Endothelial cell of umbilical vein (primary cell): Measurements from ENCODE around the gene CD200. TPM values are rescaled to one million over a fixed set of nuclear protein-coding genes. Genes with fewer than 3 reads are reported as not detected.

Source experiments
- BruUV-seq: library from RNA; stranded (reverse); fragments of 400-500 nt; replicated peaks from 2 replicates; lab custom pipeline; 2021; lab: Mats Ljungman, UMichigan
- CTCF ChIA-PET: fragments of 300-600, 350-600 bp; sonication (Branson Sonifier 250); formaldehyde crosslinking; loops from one replicate; lab custom pipeline; 2021; ENCODE audit warnings: antibody characterized with exemption, inconsistent platforms; lab: Charles Lee
- POLR2A ChIA-PET: fragments of 300-600, 350-600 bp; sonication (Branson Sonifier 250); formaldehyde crosslinking; loops from one replicate; lab custom pipeline; 2021; ENCODE audit warnings: antibody characterized with exemption, inconsistent platforms; lab: Charles Lee
- DNase-seq: peaks from one replicate; pipeline ENCODE4 v3.0.0-alpha.2; 2011; ENCODE audit warnings: low read depth, low spot score
- FAIRE-seq: peaks from 2 replicates; lab custom pipeline; 2011; peaks lifted over from hg19 to GRCh38; lab: Jason Lieb, UNC
- H2AFZ ChIP-seq: 2 replicates; pipeline ENCODE4 v1.6.0; 2012; ENCODE audit warnings: low read depth, low read length, control low read depth, inconsistent platforms
- H3K27ac ChIP-seq: 2 replicates; pipeline ENCODE4 v1.5.1; 2011; ENCODE audit warnings: low read depth, mild to moderate bottlenecking, control low read depth, low read length, moderate library complexity; ENCODE audit not compliant: insufficient read depth
- H3K27me3 ChIP-seq, 2 experiments: 2 replicates each; pipeline versions ENCODE4 v1.6.0 to v1.6.1; 2011; ENCODE audit warnings: low read length in 2 of 2, mixed read lengths in 1 of 2; ENCODE audit not compliant: control insufficient read depth in 2 of 2, insufficient read depth in 2 of 2
- H3K36me3 ChIP-seq, 2 experiments: 2 replicates in 1 of 2; 3 replicates in 1 of 2; pipeline ENCODE4 v1.5.1; 2011; ENCODE audit warnings: low read length in 2 of 2, mild to moderate bottlenecking in 1 of 2, moderate library complexity in 1 of 2; ENCODE audit not compliant: control insufficient read depth in 2 of 2, insufficient read depth in 2 of 2; ENCODE audit errors: extremely low read depth in 1 of 2
- H3K4me1 ChIP-seq: 3 replicates; pipeline ENCODE4 v1.5.1; 2011; ENCODE audit warnings: mild to moderate bottlenecking, low read length; ENCODE audit not compliant: control insufficient read depth, insufficient read depth; ENCODE audit errors: extremely low read depth
- H3K4me2 ChIP-seq: 2 replicates; pipeline ENCODE4 v1.6.1; 2011; ENCODE audit warnings: low read length, control low read depth, mixed read lengths; ENCODE audit not compliant: insufficient read depth
- H3K4me3 ChIP-seq, 3 experiments: fragments of 200-600 bp in 1 of 3; sonication (generic), shearing (Covaris generic) in 1 of 3; replicated peaks in 1 of 3; 2 replicates each; pipeline ENCODE4 v1.5.1; 2011 to 2016; ENCODE audit warnings: control low read depth in 3 of 3, low read length in 3 of 3, mild to moderate bottlenecking in 2 of 3, inconsistent platforms in 1 of 3, low read depth in 1 of 3, moderate library complexity in 1 of 3; ENCODE audit not compliant: insufficient read depth in 1 of 3
- H3K79me2 ChIP-seq: 2 replicates; pipeline ENCODE4 v1.6.0; 2012; ENCODE audit warnings: low read length, inconsistent platforms; ENCODE audit not compliant: control insufficient read depth, insufficient read depth
- H3K9ac ChIP-seq: replicated peaks from 2 replicates; pipeline ENCODE3; 2011; ENCODE audit warnings: low read length, control low read depth; ENCODE audit not compliant: insufficient read depth; ENCODE audit errors: extremely low read depth
- H3K9me1 ChIP-seq: replicated peaks from 3 replicates; pipeline ENCODE4 v1.6.0; 2011; ENCODE audit warnings: mild to moderate bottlenecking, low read length; ENCODE audit not compliant: control insufficient read depth, insufficient read depth; ENCODE audit errors: extremely low read depth
- H3K9me3 ChIP-seq: replicated peaks from 2 replicates; pipeline ENCODE4 v1.5.1; 2012; ENCODE audit warnings: low read length, inconsistent platforms; ENCODE audit not compliant: control insufficient read depth, insufficient read depth
- H4K20me1 ChIP-seq: replicated peaks from 2 replicates; pipeline ENCODE3; 2011; ENCODE audit warnings: mild to moderate bottlenecking, low read length; ENCODE audit not compliant: control insufficient read depth, insufficient read depth; ENCODE audit errors: extremely low read depth
- EZH2 ChIP-seq: IDR thresholded peaks from 2 replicates; pipeline ENCODE4 v1.6.1; 2012; ENCODE audit warnings: borderline replicate concordance, low read depth, mild to moderate bottlenecking, moderate library complexity, low read length, inconsistent platforms; ENCODE audit not compliant: severe bottlenecking
- FOS ChIP-seq: IDR thresholded peaks from 2 replicates; pipeline ENCODE4 v1.6.1; 2011; ENCODE audit warnings: mild to moderate bottlenecking, low read length, moderate library complexity, borderline replicate concordance; ENCODE audit not compliant: insufficient read depth
- GATA2 ChIP-seq: IDR thresholded peaks from 2 replicates; pipeline ENCODE4 v1.7.0; 2011; ENCODE audit warnings: low read depth, mild to moderate bottlenecking, moderate library complexity, mixed read lengths, low read length; ENCODE audit not compliant: insufficient read length, insufficient read depth
- JUN ChIP-seq: IDR thresholded peaks from 2 replicates; pipeline ENCODE4 v1.6.1; 2011; ENCODE audit warnings: borderline replicate concordance, low read depth; ENCODE audit not compliant: insufficient read length, insufficient read depth
- POLR2A ChIP-seq: IDR thresholded peaks from 2 replicates; pipeline ENCODE4 v1.6.1; 2012; ENCODE audit warnings: low read depth, mild to moderate bottlenecking, control low read depth, low read length
- POLR2AphosphoS5 ChIP-seq: IDR thresholded peaks from 2 replicates; pipeline ENCODE4 v1.6.1; 2012; ENCODE audit warnings: low read depth, mild to moderate bottlenecking, control low read depth, low read length, moderate library complexity; ENCODE audit not compliant: insufficient read depth
- dilution Hi-C: fragments of 300-500 bp; cut with MboI; formaldehyde crosslinking; loops from one replicate; pipeline ENCODE4 v1.15.0; 2019; ENCODE audit warnings: low sequenced_read_pairs; ENCODE audit not compliant: extremely low pct_ligation_motif_present
- intact Hi-C: fragments of 100-400 bp; cut with micrococcal nuclease; formaldehyde crosslinking; loops from one replicate; pipeline ENCODE4 v1.10.0; 2022
- polyA plus RNA-seq, 4 experiments: library from polyadenylated mRNA; depleted of rRNA in 3 of 4; stranded (reverse) in 3 of 4; unstranded in 1 of 4; fragments of >200 nt; gene quantifications; 2 replicates each; pipeline versions ENCODE4 v1.2.1 to v1.2.3, GENCODE V29; 2011 to 2012; ENCODE audit warnings: missing spikeins in 1 of 4
- total RNA-seq: library from RNA; stranded (reverse); gene quantifications from 2 replicates; pipeline ENCODE4 v1.2.3, GENCODE V29; 2021
- TF ChIP-seq, protein P1 (sequence below), 2 donors: IDR thresholded peaks; 1 replicate in 1 of 2; 2 replicates in 1 of 2; pipeline ENCODE4 v1.5.1; 2011; ENCODE audit warnings: low read length in 2 of 2, mild to moderate bottlenecking in 2 of 2, moderate library complexity in 2 of 2, control low read depth in 1 of 2, inconsistent platforms in 1 of 2, low read depth in 1 of 2; ENCODE audit not compliant: insufficient read depth in 1 of 2; ENCODE audit errors: extremely low read depth in 1 of 2

The CD200 gene
- total and polyA plus RNA-seq, 2 donors (not counting 3 experiments of a cell fraction or from before 2014, with no cell fraction given): 8.1 to 8.2 TPM

DNA sequence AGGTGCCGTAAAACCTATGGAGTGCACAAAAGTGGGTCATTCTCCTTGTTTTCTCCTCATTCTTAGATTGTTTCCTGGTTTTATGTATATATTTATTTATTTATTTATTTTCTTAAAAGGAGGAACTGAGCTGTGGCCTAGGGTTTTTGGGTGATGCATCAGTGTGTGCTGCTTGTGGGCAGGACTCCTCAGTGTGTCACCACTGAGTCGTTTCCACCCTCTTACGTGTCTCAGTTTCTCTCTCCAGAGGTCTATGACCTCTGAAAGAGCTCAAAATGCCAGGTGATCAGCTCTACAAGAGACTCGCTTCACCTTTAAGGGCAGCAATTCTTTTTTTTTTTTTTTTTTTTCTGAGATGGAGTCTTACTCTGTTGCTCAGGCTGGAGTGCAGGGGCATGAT is 72.9 kb downstream of the CD200 start:
- Histone ChIP-seq H4K20me1 (no peaks in the 10 kb centered on the region), H3K9ac (no peak overlapping the region), H3K36me3 (no peaks in the 10 kb centered on the region), H3K27ac (no peak overlapping the region), H3K9me3 (no peaks in the 10 kb centered on the region), H3K27me3 (no peaks in the 10 kb centered on the region), H3K4me2 (no peak overlapping the region), H3K4me3 (no peak overlapping the region), H3K4me1 (no peaks in the 10 kb centered on the region), H3K9me1 (no peaks in the 10 kb centered on the region), H2AFZ (no peak overlapping the region), H3K79me2 (no peaks in the 10 kb centered on the region)
- DNase-seq (no peak), FAIRE-seq (no peak)
- dilution Hi-C loops (no loop called here), intact Hi-C loops (no loop called here)
- CTCF ChIA-PET: interaction anchor here (1.1 to 3.1 kb wide), 3 partner anchors 15 to 72 kb away, joined by 3 to 11 read pairs (median 3); no protein-coding TSS in a partner anchor
- peak; percentile 76 for TF ChIP-seq FOS
- TF ChIP-seq, protein P1, sequence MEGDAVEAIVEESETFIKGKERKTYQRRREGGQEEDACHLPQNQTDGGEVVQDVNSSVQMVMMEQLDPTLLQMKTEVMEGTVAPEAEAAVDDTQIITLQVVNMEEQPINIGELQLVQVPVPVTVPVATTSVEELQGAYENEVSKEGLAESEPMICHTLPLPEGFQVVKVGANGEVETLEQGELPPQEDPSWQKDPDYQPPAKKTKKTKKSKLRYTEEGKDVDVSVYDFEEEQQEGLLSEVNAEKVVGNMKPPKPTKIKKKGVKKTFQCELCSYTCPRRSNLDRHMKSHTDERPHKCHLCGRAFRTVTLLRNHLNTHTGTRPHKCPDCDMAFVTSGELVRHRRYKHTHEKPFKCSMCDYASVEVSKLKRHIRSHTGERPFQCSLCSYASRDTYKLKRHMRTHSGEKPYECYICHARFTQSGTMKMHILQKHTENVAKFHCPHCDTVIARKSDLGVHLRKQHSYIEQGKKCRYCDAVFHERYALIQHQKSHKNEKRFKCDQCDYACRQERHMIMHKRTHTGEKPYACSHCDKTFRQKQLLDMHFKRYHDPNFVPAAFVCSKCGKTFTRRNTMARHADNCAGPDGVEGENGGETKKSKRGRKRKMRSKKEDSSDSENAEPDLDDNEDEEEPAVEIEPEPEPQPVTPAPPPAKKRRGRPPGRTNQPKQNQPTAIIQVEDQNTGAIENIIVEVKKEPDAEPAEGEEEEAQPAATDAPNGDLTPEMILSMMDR (IDR thresholded peaks at IDR 0.05; ENCODE audit: extremely low read depth in 1 of 2, insufficient read depth in 1 of 2, low read depth in 1 of 2, low read length in 2 of 2): no peak
- POLR2A ChIA-PET: interaction anchor here (0.7 kb wide), 1 partner anchor 55 kb away, joined by 6 read pairs; no protein-coding TSS in a partner anchor
- BruUV-seq: no TSS peak

DNA sequence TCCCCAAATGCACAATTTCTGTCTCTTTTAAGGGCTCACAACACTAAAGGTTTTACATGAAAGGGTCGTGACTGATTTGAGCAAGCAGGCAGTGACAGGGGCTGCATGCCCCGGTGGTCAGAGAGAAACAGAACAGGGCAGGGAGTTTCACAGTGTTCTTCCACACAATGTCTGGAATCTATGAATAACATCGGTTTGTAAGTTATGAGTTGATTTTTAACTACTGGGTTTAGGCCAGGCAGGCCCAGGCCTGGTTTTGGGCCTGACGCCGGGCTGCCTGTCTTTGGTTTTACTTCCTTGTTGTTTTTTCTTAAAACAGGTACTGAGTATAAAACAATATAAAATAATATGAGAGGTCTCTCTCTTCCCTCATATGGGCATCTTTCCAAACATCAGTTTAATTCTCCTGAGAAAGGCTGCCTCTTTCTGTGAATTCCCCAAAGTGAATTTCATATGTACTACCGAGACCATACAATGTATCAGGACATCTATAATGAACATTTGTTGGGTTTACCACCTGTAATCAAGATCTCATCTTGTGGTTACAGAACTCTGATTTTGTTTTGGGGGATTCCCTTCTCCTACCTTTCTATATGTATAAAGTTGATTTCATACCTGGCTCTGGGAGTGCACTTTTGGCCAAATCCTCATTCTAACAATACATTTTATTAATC is 74.4 kb downstream of the CD200 start:
- Histone ChIP-seq H3K79me2 (no peaks in the 10 kb centered on the region), H3K9ac (no peak overlapping the region), H3K27ac (no peak overlapping the region), H4K20me1 (no peaks in the 10 kb centered on the region), H3K9me3 (no peaks in the 10 kb centered on the region), H3K9me1 (no peaks in the 10 kb centered on the region), H3K36me3 (no peaks in the 10 kb centered on the region), H2AFZ (no peak overlapping the region), H3K27me3 (no peaks in the 10 kb centered on the region), H3K4me3 (no peak overlapping the region), H3K4me2 (no peak overlapping the region), H3K4me1 (no peaks in the 10 kb centered on the region)
- no TSS peak for BruUV-seq
- dilution Hi-C loops: no loop called here
- ChIA-PET POLR2A (no interaction called here), CTCF (interaction anchor here (1.0 kb wide), 1 partner anchor 11 kb away, joined by 3 read pairs; no protein-coding TSS in a partner anchor)
- DNase-seq (no peak), FAIRE-seq (no peak)
- TF ChIP-seq EZH2 (no peak), POLR2AphosphoS5 (no peak), POLR2A (no peak), GATA2 (no peak), JUN (no peak)
- intact Hi-C loops: no loop called here
